B cell (primary cell): Measurements from ENCODE around the gene ENC1. TPM values are rescaled to one million over a fixed set of nuclear protein-coding genes. Genes with fewer than 3 reads are reported as not detected.

Experiments used
- polyA plus RNA-seq: library from polyadenylated mRNA; depleted of rRNA; stranded (reverse); fragments of >200 nt; gene quantifications from 2 replicates; pipeline ENCODE4 v1.2.3, GENCODE V29; 2012
- total RNA-seq, 2 donors: library from RNA; stranded (reverse); fragments of 120-200 nt in 1 of 2; gene quantifications; 1 replicate in 1 of 2; 2 replicates in 1 of 2; pipeline versions ENCODE4 v1.2.3 to v1.2.4, GENCODE V29; 2013 to 2022

ENC1 gene
- total and polyA plus RNA-seq, 2 donors (not counting 1 experiment from before 2014, with no cell fraction given): 7.2 to 14.6 TPM

Other genes with a start within 250 kb of the ENC1 start
- 47.1 and 55.3 TPM in 2 replicates for gene HEXB, start 44.5 kb upstream of the ENC1 start, total RNA-seq
- gene HEXB, start 44.5 kb upstream of the ENC1 start, polyA plus RNA-seq: 23.6 and 23.9 TPM in 2 replicates
- 22.6 and 28.5 TPM in 2 replicates for gene GFM2, start 126.4 kb upstream of the ENC1 start, total RNA-seq
- gene GFM2, start 126.4 kb upstream of the ENC1 start, polyA plus RNA-seq: 11.0 and 16.4 TPM in 2 replicates
- gene NSA2, start 126.5 kb upstream of the ENC1 start, total RNA-seq: 126 and 129 TPM in 2 replicates
- 30.2 and 96.1 TPM in 2 replicates for gene NSA2, start 126.5 kb upstream of the ENC1 start, polyA plus RNA-seq
- 8.1 and 9.4 TPM in 2 replicates for gene FAM169A, start 225.7 kb upstream of the ENC1 start, total RNA-seq
- 2.1 and 4.7 TPM in 2 replicates for gene FAM169A, start 225.7 kb upstream of the ENC1 start, polyA plus RNA-seq